LNCAP (cell line): ENCODE results near the gene CCSER2.

Experiments used
- CTCF ChIP-seq: fragments of 450-650 bp; IDR thresholded peaks from 2 replicates; pipeline ENCODE4 v1.5.1; 2017; ENCODE audit warnings: mild to moderate bottlenecking

Gene CCSER2

DNA sequence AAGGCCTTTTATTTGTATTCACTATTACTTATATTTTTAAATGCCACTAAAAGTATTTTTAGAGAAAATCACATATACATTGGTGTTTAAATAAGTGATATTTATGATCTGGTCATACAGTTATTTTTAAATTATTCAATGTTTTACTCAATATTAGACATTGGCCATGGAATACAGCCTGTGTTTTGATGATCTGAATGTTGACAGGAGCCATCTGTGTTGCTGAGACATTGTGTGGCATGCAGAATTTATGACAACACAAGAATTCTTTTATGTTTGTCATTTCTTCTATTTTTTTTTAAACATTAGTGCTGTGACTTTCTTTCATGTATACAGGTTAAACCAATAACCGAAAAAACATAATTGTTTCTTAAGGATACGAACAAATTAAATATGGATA lies 156.2 kb downstream of the CCSER2 start:
- TF ChIP-seq CTCF = no peak

GRCh38 chr10:84493361-84493760 lies 165.0 kb downstream of the CCSER2 start:
- no peak for TF ChIP-seq CTCF

DNA sequence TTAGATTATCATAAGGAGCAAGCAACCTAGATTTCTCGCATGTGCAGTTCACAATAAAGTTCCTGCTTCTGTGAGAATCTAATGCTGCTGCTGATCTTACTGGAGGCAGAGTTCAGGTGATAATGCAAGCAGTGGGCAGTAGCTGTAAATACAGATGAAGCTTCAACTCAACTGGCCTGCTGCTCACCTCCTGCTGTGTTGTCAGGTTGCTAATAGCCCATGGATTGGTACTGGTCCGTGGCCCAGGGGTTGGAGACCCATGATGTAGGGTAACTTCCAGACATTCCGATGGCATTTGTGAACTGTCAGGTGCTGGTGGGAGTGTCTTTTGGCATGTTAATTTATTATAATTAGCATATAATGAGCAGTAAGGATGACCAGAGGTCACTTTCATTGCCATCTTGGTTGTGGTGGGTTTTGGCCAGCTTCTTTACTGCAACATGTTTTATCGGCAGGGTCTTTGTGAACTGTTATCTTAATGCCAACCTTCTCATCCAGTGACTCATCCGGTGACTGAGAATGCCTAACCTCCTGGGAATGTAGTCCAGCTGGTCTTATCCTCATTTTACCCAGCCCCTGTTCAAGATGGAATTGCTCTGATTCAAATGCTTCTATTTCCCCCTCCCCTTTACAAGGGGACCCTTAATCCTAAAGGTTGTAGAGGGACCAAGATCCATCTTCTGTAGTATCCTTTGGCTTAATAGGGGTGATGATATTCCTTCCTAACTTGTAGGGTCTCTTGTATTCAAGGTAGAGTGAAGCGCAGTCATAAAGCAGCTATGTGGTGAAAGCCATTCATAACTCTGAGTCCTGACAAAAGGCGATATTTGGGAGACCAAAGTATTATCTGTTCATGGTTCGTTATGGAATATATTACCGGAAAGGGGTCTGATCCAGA lies 165.8 kb downstream of the CCSER2 start:
- no peak for TF ChIP-seq CTCF

DNA sequence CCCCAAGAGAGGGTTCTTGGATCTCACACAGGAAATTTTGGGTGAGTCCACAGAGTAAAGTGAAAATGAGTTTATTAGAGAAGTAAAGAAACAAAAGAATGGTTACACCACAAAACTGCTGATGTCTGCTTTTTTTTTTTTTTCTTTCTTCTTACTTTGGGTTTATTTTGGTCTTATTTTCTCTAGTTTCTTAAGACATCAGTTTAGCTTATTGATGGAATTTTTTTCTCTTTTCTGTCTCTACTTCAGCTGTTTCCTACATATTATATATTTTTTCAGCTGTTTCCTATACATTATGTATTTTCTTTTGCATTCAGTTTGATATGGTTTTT lies 166.4 kb downstream of the CCSER2 start:
- no peak for TF ChIP-seq CTCF

DNA sequence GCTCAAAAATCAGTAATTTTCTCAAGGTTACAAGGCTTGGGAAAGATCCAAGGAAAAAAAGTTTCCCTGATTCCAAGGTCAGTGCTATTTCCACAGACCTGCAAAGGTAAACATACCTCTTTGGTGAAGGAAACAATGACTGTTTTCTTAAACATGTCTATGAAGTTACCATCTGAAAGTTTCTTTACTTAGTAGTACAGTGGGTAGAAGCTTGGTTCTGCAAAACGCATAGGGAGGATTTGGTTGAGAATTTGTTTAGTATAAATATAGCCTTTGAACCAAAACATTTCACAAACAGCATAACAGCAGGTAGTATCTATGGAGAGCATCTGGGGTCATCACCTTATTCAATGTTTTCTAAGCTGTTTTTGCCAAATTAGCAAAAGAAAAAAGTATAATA lies 169.6 kb downstream of the CCSER2 start:
- no peak for TF ChIP-seq CTCF

DNA sequence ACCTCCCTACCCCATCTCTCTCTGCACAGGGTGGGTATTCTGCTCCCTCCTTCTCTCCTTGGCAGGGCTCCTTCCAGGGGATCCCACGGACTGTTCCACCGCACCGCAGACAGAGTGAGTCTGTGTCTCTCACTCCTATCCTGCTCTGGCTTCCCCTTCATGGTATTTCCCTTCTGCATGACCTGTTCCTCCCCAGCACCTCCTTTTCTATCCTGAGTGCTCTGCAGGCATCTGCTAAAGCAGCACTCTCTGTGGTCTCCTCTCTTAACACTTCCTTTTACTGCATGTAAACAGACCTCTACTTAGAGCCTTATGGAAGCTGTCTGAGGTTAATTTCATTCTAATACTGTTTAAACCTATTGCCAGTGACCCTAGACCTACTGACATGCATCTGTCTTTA lies 171.5 kb downstream of the CCSER2 start:
- TF ChIP-seq CTCF = no peak

DNA sequence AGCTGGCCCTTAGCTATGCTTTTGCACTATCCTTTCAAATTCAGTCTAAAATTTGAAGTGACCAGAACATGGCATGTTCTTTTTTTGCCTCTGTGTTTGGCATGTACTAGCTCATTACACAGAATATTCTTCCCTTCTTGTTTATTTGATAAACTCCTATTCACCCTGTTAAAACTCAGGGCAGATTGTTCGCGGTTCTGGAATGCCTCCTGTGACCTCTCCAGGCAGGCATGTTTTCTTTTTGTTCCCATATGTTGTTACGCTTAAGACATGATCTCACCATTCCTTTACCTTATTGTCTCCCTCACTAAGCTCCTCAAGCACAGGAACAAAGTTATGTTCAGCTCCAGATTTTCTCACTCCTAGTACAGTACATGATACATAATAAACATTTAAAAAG lies 181.7 kb downstream of the CCSER2 start:
- TF ChIP-seq CTCF = no peak

DNA sequence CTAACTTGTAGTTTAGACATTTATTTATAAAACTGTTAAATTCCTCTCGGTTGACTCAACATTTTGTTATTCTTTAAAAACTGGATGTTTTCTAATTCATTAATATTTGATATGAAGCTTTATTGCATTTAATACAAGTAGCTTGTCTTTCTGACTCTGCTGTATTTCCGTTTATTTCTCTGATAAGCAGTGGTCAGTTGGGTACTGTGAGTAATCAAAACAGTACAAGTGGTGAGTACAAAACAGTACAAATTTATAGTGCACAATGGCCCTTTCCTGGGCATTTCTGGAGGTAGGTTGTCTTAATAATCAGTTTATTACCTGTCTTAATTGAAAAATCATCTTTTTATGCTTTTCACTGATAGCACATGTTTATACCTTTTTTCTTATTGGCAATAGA lies 182.7 kb downstream of the CCSER2 start:
- TF ChIP-seq CTCF = no peak
